Stimulated activated naive CD8-positive, alpha-beta T cell treated with anti-CD3 and anti-CD28 coated beads, Interleukin-15, Interleukin-2, amounts not matched to agents 100 U/mL and 50 U/mL, for 24 hours (primary cell): Measurements from ENCODE around the gene DPPA3.
"Not testable (repeated sequence)": the region's sequence is repeated elsewhere in the genome, so short reads cannot be mapped to it uniquely, and the experiment has no call there.

Source experiments
- ATAC-seq: fragments of 150-1000 bp; cut with Tn5 transposase; one replicate; pipeline ENCODE4 v1.10.0; 2021
- DNase-seq: peaks from one replicate; pipeline ENCODE4 v3.0.0; 2021

The DPPA3 gene

GRCh38 chr12:7730984-7731383 is 19.8 kb downstream of the DPPA3 start:
- ATAC-seq, DNase-seq: not testable (repeated sequence)

DNA sequence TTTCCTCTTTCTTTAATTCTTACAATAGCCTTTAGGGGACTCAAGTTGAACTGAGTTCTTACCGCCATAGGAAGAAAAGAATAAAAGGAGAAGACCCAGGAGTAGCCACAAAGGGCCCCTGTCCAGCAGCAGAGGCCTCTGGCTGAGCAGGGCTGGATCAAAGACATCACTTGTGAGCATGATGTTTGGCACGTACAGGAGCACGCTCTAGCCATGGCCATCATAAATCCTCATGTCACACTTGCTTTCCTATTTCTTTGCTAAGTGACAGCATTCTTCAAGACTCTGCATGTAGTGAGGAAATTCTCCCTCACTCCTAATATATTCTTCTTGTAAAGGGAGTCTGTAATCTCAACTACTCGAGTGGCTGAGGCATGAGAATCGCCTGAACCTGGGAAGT is 20.3 kb downstream of the DPPA3 start:
- ATAC-seq = no peak
- DNase-seq = no peak

- DNase-seq (no peak), ATAC-seq (no peak)
Observed at GRCh38 chr12:7732993-7733392, 21.8 kb downstream of the DPPA3 start.

- DNase-seq (no peak), ATAC-seq (no peak)
Observed at GRCh38 chr12:7747246-7747645, 36.0 kb downstream of the DPPA3 start, which contains the start of gene CLEC4C. Gene CLEC4C, minus strand, starts transcription at chr12:7747375. Its CDS starts 27 bp downstream, at chr12:7747348.

DNA sequence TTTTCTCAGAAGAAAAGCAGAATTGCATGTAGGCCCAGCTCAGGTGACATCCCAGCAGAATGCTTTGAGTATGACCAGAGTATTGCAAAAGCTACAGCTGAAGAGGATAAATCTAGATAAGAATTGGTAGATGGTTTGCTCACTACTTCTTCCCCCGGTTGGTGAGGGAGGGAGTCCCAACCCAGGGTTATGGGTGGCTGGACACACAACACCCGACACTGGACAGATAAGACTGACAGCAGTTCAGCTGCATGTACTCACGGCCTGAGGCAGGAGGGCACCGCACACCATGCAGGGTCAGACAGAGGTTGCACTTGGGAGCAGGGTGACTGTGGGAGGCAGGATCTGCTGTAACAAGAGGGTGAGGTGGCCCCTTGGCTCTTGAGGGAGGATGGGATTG is 37.6 kb downstream of the DPPA3 start:
- ATAC-seq (no peak), DNase-seq (no peak)

GRCh38 chr12:7749442-7749841 is 38.2 kb downstream of the DPPA3 start:
- DNase-seq (no peak), ATAC-seq (no peak)

GRCh38 chr12:7750350-7750749 is 39.1 kb downstream of the DPPA3 start:
- ATAC-seq (no peak), DNase-seq (no peak)

- no peak for DNase-seq
- ATAC-seq = no peak
Observed at GRCh38 chr12:7751394-7751793, 40.2 kb downstream of the DPPA3 start.

DNA sequence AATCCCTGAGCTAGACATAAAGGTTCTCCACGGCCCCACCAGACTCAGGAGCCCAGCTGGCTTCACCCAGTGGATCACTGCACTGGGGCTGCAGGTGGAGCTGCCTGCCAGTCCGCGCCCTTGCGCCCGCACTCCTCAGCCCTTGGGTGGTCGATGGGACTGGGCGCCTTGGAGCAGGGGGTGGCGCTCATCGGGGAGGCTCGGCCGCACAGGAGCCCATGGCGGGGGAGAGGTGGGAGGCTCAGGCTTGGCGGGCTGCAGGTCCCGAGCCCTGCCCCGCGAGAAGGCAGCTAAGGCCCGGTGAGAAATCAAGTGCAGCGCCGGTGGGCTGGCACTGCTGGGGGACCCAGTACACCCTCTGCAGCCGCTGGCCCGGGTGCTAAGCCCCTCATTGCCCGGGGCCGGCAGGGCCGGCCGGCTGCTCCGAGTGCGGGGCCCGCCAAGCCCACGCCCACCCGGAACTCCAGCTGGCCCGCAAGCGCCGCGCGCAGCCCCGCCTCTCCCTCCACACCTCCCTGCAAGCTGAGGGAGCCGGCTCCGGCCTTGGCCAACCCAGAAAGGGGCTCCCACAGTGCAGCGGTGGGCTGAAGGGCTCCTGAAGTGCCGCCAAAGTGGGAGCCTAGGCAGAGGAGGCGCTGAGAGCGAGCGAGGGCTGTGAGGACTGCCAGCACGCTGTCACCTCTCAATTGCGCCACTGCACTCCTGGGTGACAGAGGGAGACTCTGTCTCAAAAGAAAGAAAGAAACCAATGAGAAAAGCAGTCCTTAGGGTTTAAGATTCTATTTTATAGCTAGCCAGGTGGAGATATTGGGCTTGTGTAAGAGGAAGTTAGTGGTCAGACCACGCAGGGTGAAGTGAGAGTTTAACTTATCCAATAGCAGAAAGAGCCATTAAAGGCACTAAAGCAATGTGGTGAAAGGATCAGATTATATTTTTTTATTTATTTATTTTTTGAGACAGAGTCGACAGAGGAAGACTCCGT is 41.0 kb downstream of the DPPA3 start:
- ATAC-seq, DNase-seq: not testable (repeated sequence)

GRCh38 chr12:7755668-7756067 is 44.4 kb downstream of the DPPA3 start:
- not testable (repeated sequence) for ATAC-seq, DNase-seq

- ATAC-seq = no peak
- DNase-seq = no peak
Observed at GRCh38 chr12:7756993-7757392, 45.8 kb downstream of the DPPA3 start.

- DNase-seq (no peak), ATAC-seq (no peak)
Observed at GRCh38 chr12:7758766-7759140, 47.5 kb downstream of the DPPA3 start.
